ENCODE results near the gene NDEL1.

Gene NDEL1

DNA sequence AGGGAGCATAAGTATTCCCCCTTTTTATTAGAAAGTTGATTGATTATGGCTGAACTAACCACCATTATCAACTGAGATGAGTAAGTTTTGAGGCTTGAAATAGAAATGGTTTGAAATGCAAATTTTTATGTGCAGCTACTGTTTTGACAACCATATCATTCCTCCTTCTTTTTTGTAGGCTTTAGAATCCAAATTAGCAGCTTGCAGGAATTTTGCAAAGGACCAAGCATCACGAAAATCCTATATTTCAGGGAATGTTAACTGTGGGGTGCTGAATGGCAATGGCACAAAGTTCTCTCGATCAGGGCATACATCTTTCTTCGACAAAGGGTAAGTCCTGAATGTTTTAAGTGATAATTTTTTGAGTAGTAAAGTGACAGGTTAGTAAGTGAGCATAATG is 24.1 kb downstream of the NDEL1 start:
- no peak for DNase-seq

DNA sequence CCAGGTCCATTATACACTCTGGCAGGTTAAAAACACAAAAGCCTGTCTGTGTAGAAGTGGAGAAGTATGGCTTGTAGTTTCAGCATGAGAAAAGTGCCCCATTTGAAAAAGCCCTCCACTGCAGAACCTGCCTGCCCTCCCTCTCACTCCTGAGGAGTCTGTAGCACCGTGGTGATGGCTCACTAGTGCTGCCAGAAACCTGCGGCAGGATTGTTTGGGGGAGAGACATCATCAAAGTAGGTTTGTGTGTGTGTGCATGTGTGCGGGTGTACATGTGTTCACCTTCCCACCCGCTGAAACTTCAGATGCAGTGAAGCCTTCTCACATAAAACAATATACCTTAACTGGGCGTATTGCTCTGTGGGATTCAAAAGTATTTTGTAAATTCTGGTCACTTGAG is 26.9 kb downstream of the NDEL1 start:
- DNase-seq = no peak

DNA sequence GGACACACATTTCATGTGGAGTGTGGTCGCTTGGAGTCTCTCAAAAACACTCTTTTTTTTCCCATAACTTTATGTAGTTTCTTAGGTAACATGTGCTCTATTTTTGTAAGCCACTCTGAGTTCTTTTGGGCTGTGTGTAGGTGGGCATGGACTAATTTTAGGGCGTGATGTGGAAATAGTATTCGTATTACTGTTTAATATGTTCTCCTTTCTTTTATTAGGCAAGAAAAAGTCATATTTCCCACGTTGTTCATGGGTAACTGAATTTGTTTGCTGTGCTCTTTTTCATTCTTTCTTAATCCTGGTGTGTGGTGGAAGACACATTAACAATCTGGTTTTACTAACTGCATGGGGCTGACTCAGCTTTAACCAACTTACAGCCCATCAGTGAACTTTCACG is 27.4 kb downstream of the NDEL1 start:
- no peak for DNase-seq

DNA sequence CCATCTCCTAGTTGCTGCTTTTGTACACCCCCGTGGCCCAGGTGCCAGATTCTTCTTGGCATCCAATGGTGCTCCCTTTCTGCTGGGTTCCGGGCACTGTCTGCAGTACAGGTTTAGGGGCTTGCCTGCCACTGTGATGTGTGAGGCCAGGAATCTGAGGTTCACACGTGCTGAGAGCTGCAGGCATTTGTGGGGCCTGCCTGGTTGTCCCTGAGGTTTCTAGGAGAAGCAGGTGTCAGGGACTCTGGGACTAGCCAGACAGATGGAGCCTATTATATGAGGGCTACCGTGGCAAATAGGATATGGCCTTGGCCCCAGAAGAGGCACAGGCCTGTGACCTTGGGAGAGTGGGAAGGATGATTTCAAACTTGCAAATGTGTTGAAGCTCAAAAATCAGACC is 29.3 kb downstream of the NDEL1 start:
- DNase-seq = no peak

GRCh38 chr17:8465356-8465755 is 29.7 kb downstream of the NDEL1 start:
- no peak for DNase-seq

- DNase-seq = no peak
Observed at GRCh38 chr17:8465759-8466158, 30.1 kb downstream of the NDEL1 start.

DNA sequence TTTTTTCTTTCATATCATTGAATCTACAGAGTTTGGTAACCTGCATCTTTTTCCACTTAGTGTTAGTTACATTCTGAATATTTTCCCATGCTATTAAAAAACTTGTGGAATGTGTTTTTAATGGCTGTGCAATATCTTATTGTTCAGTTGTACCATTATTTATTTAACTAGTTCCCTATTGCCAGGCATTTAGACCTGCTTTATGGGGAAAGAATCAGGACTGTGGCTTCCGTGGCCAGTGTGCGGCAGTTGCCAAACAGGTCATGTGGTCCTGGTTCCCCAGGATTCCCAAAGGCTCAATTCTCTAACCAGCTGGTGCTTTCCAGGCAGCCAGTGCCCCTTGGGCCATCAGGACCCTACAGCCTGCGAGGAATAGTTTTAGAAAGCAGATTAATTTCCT is 30.8 kb downstream of the NDEL1 start:
- DNase-seq = no peak

- DNase-seq = no peak
Observed at GRCh38 chr17:8466873-8467272, 31.2 kb downstream of the NDEL1 start.

DNA sequence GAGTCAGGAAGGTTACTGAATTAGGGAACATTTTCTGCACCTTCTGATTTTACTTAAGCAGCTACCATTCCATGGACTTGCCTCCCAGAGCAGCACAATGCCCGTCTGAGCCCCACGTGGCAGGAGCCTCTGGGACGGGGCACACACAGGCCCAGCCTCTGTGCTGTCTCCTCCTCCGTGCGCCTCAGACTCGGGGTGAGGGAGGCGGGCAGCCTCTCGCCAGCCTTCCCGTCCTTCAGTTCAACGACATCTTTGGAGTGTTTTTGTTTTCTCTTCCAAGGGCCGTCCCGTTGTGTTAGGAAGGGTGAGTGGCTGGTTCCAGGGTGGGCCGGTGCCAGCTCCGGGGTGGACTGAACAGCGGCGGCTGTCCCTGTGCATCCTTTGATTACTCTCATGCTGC is 31.8 kb downstream of the NDEL1 start:
- no peak for DNase-seq

DNA sequence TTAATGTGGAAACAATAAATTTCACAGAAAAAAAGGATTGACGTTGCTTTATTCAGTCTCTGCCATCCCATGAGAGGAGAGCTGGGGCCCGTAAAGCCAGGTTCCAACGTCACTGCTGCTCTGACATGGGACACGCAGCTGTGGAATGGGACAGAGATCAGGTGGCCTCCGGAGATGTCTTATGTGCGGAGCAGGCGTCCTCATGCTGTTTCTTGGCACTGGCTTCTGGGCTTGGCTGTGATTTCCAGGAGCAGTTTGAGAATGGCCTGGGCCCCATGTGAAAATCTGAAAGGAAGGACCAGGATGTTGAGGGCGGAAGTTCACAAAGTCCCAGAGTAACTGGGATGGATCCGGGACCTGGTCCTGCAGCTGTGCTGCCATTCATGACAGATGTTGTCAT is 32.4 kb downstream of the NDEL1 start:
- DNase-seq = no peak

GRCh38 chr17:8468980-8469379 is 33.3 kb downstream of the NDEL1 start:
- DNase-seq = no peak

GRCh38 chr17:8469964-8470363 is 34.3 kb downstream of the NDEL1 start:
- DNase-seq = no peak

DNA sequence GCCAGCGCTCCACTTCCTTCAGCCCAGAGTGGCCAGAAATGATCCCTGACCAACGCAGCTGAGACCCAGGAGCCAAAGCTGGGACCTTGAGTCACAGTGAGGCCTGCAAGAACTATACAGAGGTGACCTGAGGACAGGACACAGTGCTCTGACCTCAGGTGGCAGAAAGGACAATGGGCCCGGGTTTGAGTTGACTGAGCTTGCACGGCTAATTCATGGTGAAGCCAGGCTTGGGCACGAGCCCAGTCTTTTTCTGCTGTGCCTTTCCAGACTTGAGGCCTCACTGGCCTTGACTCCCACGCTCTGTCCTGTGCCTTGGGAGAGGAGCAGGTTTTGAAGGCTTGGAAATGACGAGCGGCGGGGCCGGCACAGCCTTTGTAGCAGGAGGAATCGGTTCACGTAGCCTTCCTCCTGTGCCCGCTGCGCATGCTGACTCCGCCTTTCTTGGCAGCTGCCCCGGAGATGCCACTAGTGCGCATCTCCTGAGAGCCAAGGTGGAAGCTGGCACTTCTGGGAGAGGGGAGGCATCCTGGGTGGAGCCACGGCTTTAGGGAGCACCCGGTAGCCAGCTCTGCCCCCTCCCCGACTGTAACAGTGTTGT is 34.9 kb downstream of the NDEL1 start:
- DNase-seq = no peak

DNA sequence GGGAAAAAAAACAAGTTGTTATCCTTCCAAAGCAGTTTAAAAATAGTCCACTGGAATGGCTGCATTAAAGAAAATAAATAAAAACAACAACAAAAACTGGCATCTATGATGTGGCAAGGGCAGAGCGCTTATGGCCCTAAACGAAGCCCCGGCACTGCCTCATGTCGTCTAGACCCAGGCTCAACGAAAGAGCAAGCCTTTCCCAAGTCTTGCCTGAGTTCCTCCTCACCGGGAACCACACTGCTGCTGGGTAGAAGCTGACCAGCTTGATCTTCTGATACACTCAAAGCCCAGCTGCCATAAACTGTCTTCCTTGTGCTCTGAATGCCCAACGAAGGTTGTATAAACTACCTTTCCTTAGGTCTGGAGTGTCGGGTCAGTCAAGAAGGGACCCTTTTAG is 37.0 kb downstream of the NDEL1 start:
- no peak for DNase-seq

DNA sequence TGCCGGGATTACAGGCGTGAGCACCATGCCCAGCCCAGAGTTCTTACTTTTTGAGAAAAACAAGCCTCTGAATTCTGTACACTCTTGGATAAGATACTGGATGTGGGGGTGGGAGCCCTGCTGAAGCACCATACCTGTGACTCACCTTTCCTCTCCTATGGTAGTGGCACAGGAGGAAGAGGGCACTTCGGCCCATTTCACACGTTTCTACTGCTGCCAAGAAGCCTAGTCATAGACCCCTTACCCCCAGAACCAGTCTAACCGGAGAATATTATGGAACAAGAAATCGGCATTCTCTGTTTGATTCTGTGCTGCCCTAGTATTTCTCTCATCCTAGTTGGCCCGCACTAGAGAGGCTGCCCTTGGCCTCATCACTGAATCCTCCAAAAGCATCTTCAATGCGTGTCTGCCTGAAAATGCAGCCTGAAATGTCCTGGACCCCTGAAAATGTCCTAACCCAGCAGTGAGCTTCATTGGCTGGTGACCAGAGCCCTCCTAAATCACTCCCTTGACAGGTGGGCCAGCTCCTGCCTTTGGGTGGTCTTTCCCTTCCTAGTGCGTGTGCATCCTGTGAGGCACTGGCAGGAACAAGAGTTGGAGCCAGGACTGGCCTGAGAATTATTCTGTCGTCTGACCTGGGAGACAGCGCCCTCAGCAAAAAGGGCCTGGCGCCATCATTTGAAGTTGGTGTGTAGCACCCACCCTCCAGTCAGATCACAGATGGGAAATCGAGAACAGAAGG is 37.9 kb downstream of the NDEL1 start:
- no peak for DNase-seq

- no peak for DNase-seq
Observed at GRCh38 chr17:8474826-8475225, 39.1 kb downstream of the NDEL1 start.

DNA sequence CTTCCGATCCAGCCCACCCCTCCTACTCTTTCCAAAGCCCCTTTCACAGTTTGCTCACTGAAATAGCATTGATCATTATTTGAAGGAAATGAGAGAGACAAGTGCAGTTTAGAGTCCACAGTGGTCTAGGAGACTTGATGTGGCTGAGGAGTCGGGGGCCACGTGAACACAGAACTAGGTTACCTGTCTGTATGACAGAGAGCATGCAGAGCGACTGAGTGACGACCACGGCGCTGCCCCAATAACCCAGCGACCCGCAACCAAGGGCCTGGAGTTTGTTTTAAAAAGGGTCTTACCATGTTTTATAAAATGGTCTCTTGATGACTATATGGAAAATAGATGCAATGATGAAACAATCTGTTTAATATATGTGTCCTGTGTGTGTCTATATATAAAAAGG is 39.5 kb downstream of the NDEL1 start:
- no peak for DNase-seq

DNA sequence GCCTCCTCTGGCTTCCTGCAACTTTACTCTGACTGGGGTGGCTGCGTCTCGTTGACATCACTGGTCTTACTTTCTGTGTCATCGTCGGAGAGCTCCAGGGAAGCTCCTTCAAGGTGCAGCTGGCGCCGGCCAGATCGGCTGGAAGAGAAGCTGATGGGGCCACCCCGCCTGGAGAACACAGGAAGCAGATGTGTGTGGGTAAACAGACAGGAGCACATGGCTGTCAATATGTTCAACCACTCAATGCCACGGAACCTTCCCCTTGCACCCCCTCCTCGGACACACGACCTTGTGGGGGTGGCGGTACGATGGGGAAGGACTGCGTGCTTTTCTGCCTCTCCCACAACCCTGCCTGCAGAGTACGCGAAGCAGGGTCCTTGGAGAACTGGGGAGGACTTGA is 40.1 kb downstream of the NDEL1 start:
- DNase-seq = no peak

DNA sequence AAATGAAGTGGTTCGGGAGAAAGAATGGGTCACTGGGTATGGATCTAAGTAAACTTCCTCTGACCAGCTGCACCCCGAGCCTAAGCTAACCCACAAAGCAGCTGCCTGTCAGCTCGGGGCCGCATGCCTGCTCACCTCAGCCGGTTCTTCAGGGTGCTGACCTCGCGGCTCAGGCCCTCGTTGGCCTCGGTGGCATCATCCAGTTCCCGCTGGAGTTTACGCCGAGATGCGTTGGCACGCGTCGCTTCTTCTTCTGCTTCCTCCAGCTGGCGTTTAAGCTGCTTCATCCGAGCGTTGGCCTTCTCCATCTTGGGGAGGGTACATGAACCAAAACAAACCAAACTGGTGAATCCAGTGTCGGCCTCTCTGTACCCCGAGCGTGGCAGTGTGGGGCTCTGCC is 41.1 kb downstream of the NDEL1 start:
- DNase-seq = no peak

- no peak for DNase-seq
Observed at GRCh38 chr17:8477171-8477570, 41.5 kb downstream of the NDEL1 start.

DNA sequence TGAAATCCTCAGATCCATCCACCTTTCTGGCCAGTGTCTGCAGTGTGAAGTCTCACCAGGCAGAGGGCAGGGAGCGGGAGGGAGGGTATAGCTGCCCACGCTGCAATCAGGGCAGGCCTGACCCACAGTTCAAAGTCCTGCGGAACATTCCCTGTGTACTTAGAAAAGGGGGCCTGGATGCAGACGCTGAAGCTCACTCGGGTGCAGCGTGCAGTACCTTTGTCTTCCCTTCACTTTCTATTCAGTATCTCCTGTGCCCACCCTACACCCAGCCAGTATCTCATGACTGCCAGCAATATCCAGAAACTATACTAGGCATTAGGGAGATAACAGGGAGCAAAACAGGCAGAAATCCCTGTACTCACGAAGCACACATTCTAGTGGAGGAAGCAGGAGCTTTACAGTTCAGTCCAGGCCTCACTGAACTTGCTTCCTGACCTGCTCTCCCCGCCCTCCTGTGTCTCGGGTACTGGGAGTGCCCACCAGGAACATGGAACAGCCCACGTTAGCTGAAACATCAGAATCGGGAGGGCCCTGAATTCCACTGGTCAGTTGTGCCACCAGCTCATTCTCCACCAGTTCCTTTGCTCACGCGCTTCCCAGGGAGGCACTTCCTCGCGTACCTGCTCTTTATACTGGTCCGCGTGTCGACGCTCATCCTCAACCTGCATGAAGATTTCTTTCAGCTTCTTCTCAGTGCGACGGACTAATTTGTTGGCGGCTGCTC is 42.2 kb downstream of the NDEL1 start:
- DNase-seq = no peak

GRCh38 chr17:8479431-8479947 is 43.8 kb downstream of the NDEL1 start:
- DNase-seq = no peak

DNA sequence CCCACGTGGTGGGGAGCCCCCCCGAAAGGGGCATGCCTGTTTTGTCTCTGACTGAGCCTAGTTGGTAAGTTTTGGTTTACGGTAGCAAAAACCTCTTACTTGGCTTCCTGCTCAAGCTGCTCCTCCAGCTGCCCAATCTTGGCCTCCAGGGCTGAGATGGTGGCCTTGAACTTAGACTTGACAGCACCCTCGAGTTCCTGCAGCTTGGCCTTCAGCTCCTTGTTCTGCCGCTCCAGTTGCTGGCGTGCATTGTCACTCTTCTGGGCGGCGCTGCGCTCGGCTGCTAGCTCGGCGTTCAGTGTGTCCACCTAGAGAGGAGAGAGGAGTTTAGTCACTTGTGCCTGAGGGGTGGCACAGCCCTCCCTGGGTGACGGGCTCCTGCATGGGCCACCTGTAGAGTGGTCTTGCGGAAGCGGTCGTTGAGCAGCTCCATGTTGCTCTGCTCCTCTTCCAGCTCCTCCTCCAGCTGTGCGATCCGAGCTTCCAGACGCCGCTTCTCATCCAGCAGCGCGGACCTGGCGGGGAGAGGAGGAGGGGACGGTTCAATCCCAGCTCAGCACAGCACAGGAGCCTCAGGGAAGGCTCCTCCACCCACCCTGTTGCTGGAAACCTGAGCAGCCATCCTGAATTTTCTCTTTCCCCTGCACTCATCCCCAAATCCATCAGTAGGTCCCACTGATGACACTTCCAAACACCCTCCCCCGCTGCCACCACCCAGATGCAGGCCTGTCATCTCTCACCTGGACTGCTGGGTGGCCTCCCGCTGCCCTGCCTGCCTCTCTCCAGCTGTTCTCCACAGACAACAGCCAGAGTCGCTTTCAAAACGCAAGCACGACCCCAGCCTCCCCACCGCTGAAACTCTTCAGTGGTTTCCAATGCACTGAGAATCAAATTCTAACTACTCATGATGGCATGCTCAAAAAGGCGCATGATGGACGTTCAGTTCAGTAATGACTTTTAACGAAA is 44.6 kb downstream of the NDEL1 start:
- no peak for DNase-seq

All from NCI-H524 treated with DMSO at 0.1 percent for 48 hours (cell line).